Retinal pigment epithelial cell (primary cell): Measurements from ENCODE around the gene DMBT1.

Experiments used
- DNase-seq: peaks from one replicate; pipeline ENCODE4 v3.0.0-alpha.2; 2010; ENCODE audit warnings: low read depth
- H3K4me3 ChIP-seq: 2 replicates; pipeline ENCODE4 v1.5.1; 2011; ENCODE audit warnings: mild to moderate bottlenecking, low read length, control low read depth, moderate library complexity
- TF ChIP-seq, protein P1 (sequence below): conservative IDR thresholded peaks from 2 replicates; pipeline ENCODE4 v1.5.1; 2011; ENCODE audit warnings: low read depth, low read length, control low read depth, inconsistent platforms

Gene DMBT1

DNA sequence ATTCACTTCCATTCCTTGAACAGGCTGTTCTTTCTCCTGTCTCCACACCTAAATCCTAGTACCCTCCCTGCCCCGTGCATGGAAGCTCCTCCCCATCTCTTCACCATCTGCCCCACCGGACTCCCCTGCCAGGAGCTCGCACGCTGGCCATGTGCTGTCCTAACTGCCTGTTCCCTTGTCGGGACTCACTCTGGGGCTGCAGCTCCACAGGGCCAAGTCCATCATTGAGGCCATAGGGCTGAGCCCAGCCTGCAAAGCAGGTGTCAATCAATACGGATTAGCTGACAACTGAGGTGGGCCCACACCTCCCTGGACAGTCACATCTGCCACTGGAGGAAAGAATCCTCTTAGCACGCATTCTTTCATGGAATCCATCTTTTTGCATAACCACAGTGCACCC is 41.4 kb upstream of the DMBT1 start:
- H3K4me3 ChIP-seq: no peak overlapping the region
- TF ChIP-seq, protein P1, sequence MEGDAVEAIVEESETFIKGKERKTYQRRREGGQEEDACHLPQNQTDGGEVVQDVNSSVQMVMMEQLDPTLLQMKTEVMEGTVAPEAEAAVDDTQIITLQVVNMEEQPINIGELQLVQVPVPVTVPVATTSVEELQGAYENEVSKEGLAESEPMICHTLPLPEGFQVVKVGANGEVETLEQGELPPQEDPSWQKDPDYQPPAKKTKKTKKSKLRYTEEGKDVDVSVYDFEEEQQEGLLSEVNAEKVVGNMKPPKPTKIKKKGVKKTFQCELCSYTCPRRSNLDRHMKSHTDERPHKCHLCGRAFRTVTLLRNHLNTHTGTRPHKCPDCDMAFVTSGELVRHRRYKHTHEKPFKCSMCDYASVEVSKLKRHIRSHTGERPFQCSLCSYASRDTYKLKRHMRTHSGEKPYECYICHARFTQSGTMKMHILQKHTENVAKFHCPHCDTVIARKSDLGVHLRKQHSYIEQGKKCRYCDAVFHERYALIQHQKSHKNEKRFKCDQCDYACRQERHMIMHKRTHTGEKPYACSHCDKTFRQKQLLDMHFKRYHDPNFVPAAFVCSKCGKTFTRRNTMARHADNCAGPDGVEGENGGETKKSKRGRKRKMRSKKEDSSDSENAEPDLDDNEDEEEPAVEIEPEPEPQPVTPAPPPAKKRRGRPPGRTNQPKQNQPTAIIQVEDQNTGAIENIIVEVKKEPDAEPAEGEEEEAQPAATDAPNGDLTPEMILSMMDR: no peak
- no peak for DNase-seq

DNA sequence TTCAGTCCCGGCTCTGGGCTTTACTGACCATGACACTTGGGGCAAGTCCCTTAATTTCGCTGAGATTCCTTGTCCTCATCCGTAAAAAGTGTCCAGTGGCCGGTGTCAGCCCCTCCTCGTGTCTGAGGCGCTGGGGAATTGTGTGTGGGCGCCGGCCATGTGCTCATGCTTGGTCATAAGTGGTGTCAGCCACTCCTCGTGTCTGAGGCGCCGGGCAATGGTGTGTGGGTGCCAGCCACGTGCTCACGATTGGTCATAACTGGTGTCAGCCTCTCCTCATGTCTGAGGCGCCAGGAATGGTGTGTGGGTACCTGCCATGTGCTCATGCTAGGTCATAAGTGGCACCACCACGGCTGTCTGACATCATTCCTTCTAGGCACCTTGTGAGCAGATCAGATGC is 40.7 kb upstream of the DMBT1 start:
- DNase-seq: no peak
- H3K4me3 ChIP-seq: no peak overlapping the region
- TF ChIP-seq, protein P1: no peak

DNA sequence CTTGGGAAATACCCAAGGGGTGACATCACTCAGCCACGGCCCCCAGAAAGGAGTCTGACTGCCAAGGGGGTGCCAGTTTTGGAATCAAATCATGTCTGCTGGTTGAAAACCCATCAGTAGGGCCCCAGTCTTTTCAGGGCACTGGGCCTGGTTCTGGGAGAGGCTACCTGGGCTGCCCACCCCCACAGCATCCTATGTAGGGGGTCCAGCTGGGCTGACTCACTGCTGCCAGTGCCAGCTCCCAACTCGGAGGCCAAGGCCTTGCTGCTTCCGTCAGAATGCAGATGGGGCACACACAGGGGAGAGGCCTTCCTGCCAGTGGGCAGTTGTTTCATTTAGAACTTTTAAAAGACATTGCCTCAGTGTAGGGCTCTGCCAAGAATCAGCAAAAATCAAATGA is 39.5 kb upstream of the DMBT1 start:
- TF ChIP-seq, protein P1: no peak
- no peak overlapping the region for H3K4me3 ChIP-seq
- DNase-seq: no peak

DNA sequence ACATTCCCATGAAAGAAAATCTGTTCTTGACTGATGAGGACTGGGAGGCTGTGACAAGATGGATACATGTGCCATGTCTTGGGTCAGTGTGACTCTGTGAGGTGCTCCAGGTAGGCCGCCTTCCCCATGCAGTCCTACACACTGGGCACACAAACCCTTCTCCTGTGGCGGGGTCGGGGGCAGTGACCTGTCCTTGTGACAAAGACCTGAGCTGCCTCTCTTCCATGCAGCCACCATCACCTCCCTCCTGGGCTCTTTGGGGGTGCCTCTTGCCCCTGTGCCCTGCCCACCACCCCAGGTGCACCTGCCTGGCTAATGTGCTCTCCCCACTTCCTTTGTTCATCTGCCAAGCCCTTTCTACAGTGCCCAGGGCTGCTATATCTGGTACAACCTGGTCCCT is 35.7 kb upstream of the DMBT1 start:
- no peak overlapping the region for H3K4me3 ChIP-seq
- TF ChIP-seq, protein P1: no peak
- no peak for DNase-seq

DNA sequence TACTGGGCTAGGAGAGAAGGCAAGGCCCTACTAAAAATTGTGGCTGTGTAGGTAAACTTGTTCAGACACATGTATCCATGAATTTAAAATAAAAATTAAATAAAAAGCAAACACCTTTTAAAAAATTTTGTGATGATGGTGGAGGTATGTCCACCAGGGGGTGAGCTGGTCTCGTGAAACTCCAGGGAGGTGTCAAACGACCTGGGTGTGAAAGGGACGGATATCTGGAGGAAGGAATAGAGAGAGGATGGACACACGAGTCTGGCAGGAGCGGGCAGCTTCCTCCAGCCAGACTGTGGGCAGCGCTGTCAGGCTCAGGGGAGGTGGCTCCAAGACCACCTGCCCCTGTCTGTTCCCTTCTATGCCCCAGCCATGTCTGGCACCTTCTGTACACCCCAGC is 34.8 kb upstream of the DMBT1 start:
- DNase-seq: no peak
- TF ChIP-seq, protein P1: no peak
- no peak overlapping the region for H3K4me3 ChIP-seq

DNA sequence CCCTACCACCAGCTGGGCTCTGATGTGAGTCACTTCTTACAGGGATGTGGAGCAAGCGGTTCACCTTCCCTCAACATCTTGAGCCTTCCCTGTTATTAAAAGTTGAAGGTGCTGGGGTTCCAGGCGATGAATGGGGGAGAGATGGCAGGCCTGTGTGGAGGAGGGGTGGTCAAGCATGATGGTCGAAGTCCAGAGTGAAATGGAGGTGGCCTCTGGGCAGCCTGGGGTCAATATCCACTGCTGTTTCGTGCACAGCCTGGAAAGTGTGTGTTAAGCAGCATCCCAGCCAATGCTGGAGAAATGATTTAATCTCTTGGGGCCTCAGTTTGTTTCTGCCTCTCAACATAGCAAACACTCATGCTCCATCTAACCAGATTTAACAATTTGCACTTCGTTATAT is 33.7 kb upstream of the DMBT1 start:
- TF ChIP-seq, protein P1: no peak
- H3K4me3 ChIP-seq: no peak overlapping the region
- no peak for DNase-seq

DNA sequence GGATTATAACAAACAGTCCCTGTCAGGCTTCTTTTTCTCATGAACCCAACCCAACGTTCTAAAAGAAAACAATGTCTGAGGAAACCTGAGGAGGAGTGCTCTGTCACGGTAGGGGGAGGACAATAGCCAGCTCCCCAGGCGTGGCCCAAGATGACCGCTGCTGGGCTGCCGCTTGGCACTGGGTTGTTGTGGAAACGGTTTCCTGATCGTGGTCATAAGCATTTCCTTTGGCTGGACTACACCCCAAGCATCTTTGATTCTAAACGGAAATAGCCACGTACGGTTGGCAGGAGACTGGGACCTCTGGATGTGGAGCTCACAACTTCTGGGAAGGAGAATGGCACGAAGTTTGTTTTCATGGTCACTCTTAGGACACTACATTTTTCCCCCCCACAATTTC is 30.4 kb upstream of the DMBT1 start:
- no peak overlapping the region for H3K4me3 ChIP-seq
- TF ChIP-seq, protein P1: no peak
- DNase-seq: no peak
